Lower lobe of right lung (tissue), 2 donors: ENCODE data around the gene GSG1. TPM values are rescaled to one million over a fixed set of nuclear protein-coding genes. Genes with fewer than 3 reads are reported as not detected.

Source experiments
- ATAC-seq, 2 donors: fragments of 200-7000 bp; cut with Tn5 transposase; one replicate each; pipeline ENCODE4 v1.9.1; 2020 to 2022; ENCODE audit warnings: mild to moderate bottlenecking in 2 of 2, moderate library complexity in 2 of 2
- DNase-seq: peaks from one replicate; pipeline ENCODE4 v3.0.0-alpha.2; 2020
- H3K27ac ChIP-seq: fragments of 200-600 bp; one replicate; pipeline ENCODE4 v1.8.0; 2022
- H3K27me3 ChIP-seq: fragments of 200-600 bp; one replicate; pipeline ENCODE4 v1.8.0; 2022; ENCODE audit warnings: low read depth
- H3K36me3 ChIP-seq: fragments of 200-600 bp; one replicate; pipeline ENCODE4 v1.8.0; 2022; ENCODE audit warnings: mild to moderate bottlenecking
- H3K4me1 ChIP-seq: fragments of 200-600 bp; one replicate; pipeline ENCODE4 v1.8.0; 2022
- H3K4me3 ChIP-seq: fragments of 200-600 bp; one replicate; pipeline ENCODE4 v1.8.0; 2022; ENCODE audit warnings: mild to moderate bottlenecking
- H3K9me3 ChIP-seq: fragments of 200-600 bp; one replicate; pipeline ENCODE4 v1.8.0; 2022
- CTCF ChIP-seq: fragments of 200-600 bp; IDR thresholded peaks from one replicate; pipeline ENCODE4 v1.8.0; 2022; ENCODE audit warnings: antibody characterized with exemption, mild to moderate bottlenecking
- intact Hi-C: fragments of 100-400 bp; cut with DNase I; formaldehyde crosslinking; loops from one replicate; pipeline ENCODE4 v1.11.0; 2022
- total RNA-seq: library from RNA; stranded (reverse); fragmentation: NEBNext Ultra II Directional; extraction: Animal tissue kit (Norgen Biotek cat#: 25700); gene quantifications from one replicate; pipeline ENCODE4 v1.2.1, GENCODE V29; 2021
- donor health status: DM: no; HTN: yes; CAD: no; lungs with severe emphysema.

GSG1 gene
- total RNA-seq, 1 donor from 2014 or later: not detected

GRCh38 chr12:13101821-13102375 lies 1.6 kb downstream of the GSG1 start:
- no peaks in the 10 kb centered on the region for H3K27me3 ChIP-seq
- H3K4me3 ChIP-seq: peak overlapping the region; percentile 56
- H3K9me3 ChIP-seq: no peaks in the 10 kb centered on the region
- intact Hi-C loops: no loop called here
- ATAC-seq (peak; percentile 1 to 53), DNase-seq (no peak)
- H3K36me3 ChIP-seq: no peaks in the 10 kb centered on the region
- peak overlapping the region; percentile 95 for H3K27ac ChIP-seq
- peaks cover 58% of the 10 kb centered on the region for H3K4me1 ChIP-seq
- TF ChIP-seq CTCF: no peak

GRCh38 chr12:13100882-13101769 lies 2.3 kb downstream of the GSG1 start:
- intact Hi-C loops: no loop called here
- ATAC-seq: peak; percentile 91 to 93
- H3K4me1 ChIP-seq: peaks cover 62% of the 10 kb centered on the region

GRCh38 chr12:13100605-13100881 lies 2.9 kb downstream of the GSG1 start:
- no peaks in the 10 kb centered on the region for H3K9me3 ChIP-seq
- H3K27ac ChIP-seq: peak overlapping the region; percentile 95
- H3K36me3 ChIP-seq: no peaks in the 10 kb centered on the region
- H3K27me3 ChIP-seq: no peaks in the 10 kb centered on the region
- intact Hi-C loops: no loop called here
- H3K4me1 ChIP-seq: peaks cover 62% of the 10 kb centered on the region
- no peak for ATAC-seq
- DNase-seq: no peak
- H3K4me3 ChIP-seq: peak overlapping the region; percentile 56
- TF ChIP-seq CTCF: no peak

More at GRCh38 chr12:13100882-13101769, 2.3 kb downstream of the GSG1 start:
- peak; percentile 96 for DNase-seq
- H3K27me3 ChIP-seq: no peaks in the 10 kb centered on the region
- H3K27ac ChIP-seq: peak overlapping the region; percentile 95
- H3K36me3 ChIP-seq: no peaks in the 10 kb centered on the region
- no peak for TF ChIP-seq CTCF
- H3K4me3 ChIP-seq: peak overlapping the region; percentile 56
- no peaks in the 10 kb centered on the region for H3K9me3 ChIP-seq

- ATAC-seq: no peak
- no peak for TF ChIP-seq CTCF
- DNase-seq: no peak
- H3K4me3 ChIP-seq: peak overlapping the region; percentile 56
- no peaks in the 10 kb centered on the region for H3K36me3 ChIP-seq
- peak overlapping the region; percentile 95 for H3K27ac ChIP-seq
- peaks cover 62% of the 10 kb centered on the region for H3K4me1 ChIP-seq
- intact Hi-C loops: loop anchor here (5.0 kb wide), 1 partner anchor 112 kb away; no protein-coding TSS in a partner anchor
- no peaks in the 10 kb centered on the region for H3K9me3 ChIP-seq
- H3K27me3 ChIP-seq: no peaks in the 10 kb centered on the region
Observed at GRCh38 chr12:13099844-13100604, 3.4 kb downstream of the GSG1 start.

- Histone ChIP-seq H3K27ac (peak overlapping the region; percentile 95), H3K36me3 (no peaks in the 10 kb centered on the region), H3K4me1 (peaks cover 65% of the 10 kb centered on the region), H3K4me3 (no peak overlapping the region), H3K9me3 (no peaks in the 10 kb centered on the region), H3K27me3 (no peaks in the 10 kb centered on the region)
- no peak for DNase-seq
- intact Hi-C loops: loop anchor here (5.0 kb wide), 1 partner anchor 113 kb away; no protein-coding TSS in a partner anchor
- no peak for TF ChIP-seq CTCF
- no peak for ATAC-seq
Observed at GRCh38 chr12:13099066-13099843, 4.2 kb downstream of the GSG1 start.
